Neural progenitor cell (in vitro differentiated cells): ENCODE results near the gene DCAF8.

Experiments
- CTCF ChIP-seq: fragments of 200-600 bp; sonication (generic); IDR thresholded peaks from 2 replicates; pipeline ENCODE4 v1.5.1; 2017; ENCODE audit warnings: antibody characterized with exemption, mild to moderate bottlenecking
- EZH2 ChIP-seq: fragments of 200-600 bp; sonication (generic); IDR thresholded peaks from 2 replicates; pipeline ENCODE4 v1.6.1; 2017; ENCODE audit warnings: antibody characterized with exemption, mild to moderate bottlenecking, moderate library complexity
- EZH2phosphoT487 ChIP-seq: fragments of 200-600 bp; sonication (generic); IDR thresholded peaks from 2 replicates; pipeline ENCODE4 v1.6.1; 2017; ENCODE audit warnings: antibody characterized with exemption

DNA sequence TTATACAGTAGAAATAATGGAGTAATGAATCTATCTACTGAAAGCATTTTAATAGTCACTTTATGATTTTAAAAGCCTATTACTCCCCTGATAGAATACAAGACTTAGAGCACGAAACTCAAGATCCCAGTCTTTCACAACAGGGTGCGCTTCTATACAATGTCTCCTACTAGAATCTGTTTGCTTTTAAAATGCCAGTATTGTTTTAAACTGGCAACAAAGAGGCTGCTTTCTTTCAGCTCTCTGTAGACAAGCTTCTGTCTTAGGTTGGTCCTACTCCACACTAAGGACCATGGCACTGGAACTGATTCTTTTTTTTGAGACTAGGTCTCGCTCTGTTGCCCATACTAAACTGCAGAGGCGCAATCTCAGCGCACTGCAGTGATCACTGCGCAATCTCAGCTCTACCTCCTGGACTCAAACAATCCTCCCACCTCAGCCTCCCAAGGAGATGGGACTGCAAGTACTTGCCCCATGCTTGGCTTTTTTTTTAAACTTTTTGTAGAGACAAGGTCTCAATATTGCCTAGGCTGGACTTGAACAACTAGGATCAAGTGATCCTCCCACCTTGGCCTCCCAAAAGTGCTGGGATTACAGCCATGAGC lies 4.8 kb downstream of the DCAF8 start:
- TF ChIP-seq CTCF = no peak
- TF ChIP-seq EZH2 = no peak
- TF ChIP-seq EZH2phosphoT487 = no peak
